ENCODE measurements around the gene BCL6.

The BCL6 gene

DNA sequence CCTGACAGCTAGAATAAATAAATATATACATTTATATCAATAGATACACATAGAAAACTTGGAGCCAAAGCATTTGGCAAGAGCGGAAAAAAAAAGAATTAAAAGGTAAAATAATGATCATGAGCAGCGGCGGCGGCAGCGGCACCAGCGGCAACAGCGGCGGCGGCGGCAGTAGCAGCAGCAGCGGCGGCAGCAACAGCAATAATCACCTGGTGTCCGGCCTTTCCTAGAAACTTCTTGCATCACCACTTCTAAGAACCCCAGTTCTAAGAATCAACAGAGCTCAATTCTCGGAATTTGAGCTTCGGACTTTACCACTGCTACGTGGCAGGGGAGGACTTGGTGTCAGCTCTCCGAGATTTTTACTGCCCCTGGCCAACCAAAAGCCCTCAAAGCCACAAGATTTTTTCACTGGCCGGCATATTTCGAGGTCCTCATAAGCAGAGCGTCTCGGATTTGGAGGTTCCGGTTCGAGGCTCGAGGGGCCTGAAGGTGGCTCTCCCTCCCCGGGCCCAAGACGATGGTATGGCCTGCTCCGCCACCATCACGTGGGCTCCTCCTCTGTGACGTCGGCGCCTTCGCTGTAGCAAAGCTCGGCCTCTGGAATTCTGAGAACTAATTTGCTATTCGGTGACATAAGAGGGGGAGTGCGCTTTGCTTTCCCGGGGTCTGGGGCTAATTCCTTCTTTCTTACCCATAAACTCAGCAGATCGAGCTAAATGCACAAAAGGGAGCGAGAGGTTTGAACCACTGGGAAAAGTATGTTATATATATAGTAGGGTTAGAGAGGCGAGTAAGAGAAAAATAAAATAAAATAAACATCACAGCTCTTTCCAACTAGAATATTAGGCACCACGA lies at the start of gene BCL6:
BCL6 (minus strand) TSS at position 268 of the 858 bp plus-strand sequence. CDS start 11,775 bp downstream, outside the sequence.
- peak; percentile 97 for DNase-seq

GRCh38 chr3:187794731-187795130 lies 49.5 kb upstream of the BCL6 start:
- DNase-seq, result no peak

GRCh38 chr3:187793618-187794017 lies 48.4 kb upstream of the BCL6 start:
- DNase-seq, result no peak

GRCh38 chr3:187792521-187792920 lies 47.3 kb upstream of the BCL6 start:
- no peak for DNase-seq

- no peak for DNase-seq
These were observed 44.6 kb upstream of the BCL6 start for GRCh38 chr3:187789872-187790271.

DNA sequence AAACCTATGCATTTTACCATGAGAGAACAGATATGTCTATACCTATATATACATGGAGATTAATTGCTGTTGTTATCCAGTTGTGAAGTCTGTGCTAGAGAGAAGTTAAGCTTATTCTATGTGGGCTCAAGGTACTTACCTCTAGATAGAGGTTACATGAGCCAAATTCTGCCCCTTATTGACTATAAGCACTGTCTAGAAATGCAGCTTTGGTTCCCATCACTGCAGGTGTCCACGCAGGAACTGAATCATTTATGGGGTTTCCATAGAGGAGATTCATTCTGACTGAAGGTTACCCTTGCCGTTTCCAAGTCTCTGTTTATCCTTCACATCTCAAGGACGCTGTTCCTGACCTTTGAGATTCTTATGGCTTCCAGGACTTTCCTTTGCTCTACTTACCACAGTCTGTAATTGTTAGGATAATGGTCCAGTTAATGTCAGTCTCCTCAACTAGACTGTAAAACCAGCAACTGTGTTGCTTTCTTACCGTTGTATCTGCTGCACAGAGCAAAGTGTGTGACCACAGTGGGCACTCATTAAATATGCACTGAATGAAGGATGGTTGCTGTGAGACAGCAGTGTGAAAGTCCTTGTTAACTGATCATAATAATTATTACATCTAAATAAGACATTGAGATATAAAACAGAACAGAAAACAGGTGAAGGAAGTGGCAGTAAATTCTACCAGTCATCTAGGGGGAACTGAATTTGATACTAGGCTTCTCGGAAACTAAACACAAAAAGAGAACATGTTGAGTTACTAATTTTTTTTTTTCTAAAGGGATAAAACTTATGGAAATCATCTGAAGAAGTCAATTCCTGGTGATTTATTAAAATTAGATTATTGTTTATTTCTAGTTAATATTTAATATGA lies 44.0 kb upstream of the BCL6 start:
- DNase-seq, result no peak

DNA sequence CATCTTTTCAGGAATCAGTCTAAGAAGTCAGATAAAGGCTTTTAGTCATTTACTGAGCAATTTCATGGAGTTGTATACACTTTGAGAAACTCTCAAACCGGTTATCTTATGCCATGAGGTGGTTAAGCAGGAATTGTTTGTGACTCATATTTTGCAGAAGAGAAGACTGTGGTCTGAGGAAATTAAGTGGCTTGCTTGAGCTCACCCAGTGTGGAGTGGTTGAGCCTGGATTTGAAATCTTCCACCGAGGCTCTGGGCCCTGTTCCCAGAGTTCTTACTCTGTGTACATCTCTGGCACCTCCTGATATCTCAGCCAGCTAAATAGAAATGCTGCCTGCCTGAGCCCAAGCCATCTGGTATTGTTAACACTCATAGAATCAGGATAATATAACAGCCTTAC lies 37.8 kb upstream of the BCL6 start:
- peak; percentile 8 for DNase-seq

- no peak for DNase-seq
These were observed 36.7 kb upstream of the BCL6 start for GRCh38 chr3:187782006-187782405.

DNA sequence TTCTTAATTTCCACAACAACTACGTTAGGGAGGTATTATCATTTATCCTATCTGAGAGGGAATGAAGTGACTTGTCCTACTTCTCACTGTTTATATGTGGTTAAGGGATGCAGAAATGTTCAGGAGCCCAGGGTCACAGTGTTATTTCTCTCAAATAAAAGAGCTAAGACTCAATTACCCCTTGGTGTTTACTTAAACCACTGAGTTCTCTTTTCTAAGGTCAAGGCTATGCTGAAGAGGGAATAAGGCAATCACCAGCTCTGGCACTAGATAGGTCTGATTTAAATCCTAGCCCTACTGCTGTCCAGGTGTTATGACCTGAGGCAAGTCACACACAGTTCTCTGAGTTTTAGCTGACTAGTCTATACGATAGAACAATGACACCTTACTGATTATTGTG lies 35.7 kb upstream of the BCL6 start:
- no peak for DNase-seq

- DNase-seq, result no peak
These were observed 33.5 kb upstream of the BCL6 start for GRCh38 chr3:187778726-187779125.

DNA sequence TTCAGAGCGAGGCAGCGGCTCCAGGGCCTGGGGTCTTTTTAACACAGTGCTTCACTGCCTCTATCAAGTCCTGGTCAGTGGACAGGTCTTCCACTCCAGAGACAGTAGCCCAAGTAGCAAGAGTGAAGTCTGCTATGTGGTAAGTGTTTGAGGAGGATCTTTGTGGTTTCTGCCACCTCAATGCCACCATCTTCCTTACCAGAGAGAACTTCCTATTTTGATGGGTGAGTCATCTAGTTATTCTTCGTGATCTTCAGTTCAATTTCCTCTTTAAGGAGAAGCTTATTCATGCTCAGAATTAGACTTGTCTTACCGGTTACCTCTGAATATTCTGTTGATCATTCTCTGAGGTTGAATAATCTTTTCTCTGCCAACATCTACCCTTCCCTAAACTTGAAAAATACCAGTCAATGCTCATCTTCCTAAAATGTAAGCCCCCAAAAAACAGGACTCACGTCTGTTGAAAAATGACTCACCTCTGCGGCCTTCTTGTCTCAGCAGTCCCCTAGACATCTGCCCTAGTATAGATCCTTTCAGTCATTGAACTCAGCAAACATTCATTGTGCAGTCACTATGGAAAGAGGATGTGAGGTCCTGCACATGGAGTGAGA lies 32.2 kb upstream of the BCL6 start:
- peak; percentile 89 for DNase-seq

DNA sequence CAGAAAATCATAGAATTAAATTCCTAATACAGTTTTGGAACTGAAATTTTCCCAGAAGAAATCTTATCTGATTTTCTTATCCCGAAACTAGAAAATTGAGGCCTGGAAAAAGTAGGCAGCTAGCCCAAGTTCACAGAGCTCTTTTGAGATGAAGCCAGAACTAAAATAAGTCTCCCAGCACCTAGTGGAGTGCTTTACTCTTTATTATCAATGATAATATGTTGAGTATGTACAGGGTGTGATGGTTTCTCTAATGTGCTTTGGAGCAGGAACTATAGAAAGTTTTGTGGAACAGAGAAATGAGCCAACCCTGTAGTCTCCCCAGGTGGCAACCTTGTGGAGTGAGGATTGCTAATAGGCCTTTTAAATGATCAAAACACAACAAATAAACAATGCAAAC lies 30.3 kb upstream of the BCL6 start:
- DNase-seq, result no peak

DNA sequence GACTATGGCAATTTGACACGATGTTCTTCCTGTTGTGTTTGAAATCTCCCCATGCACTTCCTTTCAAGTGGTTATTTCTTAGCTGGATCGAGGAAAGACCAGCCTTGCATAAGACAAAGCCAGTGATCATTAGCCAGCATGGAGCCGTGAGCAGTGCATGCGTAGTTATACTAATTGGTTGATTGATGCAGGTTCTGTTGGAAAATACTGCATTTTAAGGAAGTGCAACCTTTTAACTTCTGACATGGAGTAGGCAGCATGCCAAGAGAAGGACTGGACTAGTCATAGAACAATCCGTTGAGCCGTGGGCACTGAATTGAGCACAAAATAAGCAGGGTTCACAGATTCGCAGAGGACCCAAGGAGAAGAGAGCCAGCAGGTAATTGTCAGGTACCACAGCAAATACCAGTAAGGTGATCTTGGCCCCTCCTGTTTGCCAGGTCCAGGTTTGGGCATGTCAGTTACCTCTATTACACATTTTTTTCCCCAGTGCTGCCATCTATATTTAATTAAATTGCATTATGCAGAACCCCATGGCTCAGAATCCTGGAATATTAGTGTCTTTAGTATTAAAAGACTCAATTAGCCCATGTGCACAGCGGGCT lies 29.0 kb upstream of the BCL6 start:
- peak; percentile 41 for DNase-seq

DNA sequence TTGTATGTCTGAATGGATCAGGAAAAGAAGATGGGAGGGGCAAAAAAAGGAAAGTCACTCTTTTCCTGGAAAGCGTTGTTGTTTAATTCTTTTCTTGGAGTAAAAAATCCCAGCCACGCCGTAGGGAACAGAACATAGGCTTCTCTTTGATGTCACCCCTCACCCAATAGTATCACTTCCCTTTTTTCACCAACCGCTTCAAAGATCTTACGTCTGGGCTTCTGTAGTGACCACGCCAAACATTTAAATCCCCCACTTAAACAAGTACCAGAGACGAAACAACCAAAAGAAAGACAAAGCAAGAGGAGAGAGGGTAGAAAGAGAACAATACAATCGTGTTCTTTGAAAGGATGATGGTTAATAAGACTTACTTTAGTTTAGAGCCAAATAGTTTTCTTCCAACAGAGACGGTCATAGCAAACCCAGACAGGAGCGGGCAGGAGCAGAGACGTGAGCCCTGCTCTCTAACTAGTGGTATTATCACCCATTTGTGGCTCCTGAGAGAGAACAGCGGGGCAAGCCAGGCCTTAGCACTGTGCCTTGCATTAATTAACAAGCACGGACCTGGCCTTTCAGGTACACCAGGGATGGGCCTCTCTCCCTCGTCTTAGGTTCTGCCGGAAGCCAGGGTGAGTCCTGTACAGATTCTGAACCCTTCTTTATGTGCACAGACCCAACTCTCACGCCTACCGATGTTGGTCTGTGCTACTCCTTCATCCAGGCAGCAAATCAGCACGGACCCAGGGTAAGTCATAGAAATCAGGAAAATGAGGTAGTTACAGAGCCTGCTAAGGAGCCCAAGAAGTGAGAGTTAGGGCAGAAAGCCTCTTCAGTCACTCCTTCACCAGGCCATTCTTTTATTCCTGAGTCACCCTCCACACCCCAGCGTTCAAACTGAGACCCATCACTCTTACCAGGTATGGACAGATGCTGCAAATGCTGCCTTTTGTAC lies 28.2 kb upstream of the BCL6 start:
- DNase-seq, result peak; percentile 46

- DNase-seq, result no peak
These were observed 25.0 kb upstream of the BCL6 start for GRCh38 chr3:187770224-187770623.

DNA sequence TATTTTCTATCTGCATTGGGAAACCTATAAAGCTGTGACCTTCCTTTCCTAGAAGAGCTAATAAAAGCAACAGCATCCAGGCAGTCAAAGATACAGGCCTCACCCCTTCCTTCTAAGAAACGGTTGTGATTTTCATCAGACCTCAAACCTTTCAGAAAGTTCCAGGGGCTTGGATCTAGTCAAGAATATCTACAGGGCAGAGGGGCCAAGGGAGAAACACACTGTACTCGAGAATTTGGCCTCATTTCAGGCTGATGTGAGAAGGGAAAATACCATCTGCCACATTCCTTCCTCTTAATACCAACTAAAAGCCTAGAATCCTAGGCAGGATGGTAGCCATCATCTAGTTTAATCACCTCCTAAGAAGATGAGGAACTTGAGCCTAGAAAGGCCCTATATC lies 24.5 kb upstream of the BCL6 start:
- no peak for DNase-seq

GRCh38 chr3:187767266-187768012 lies 22.2 kb upstream of the BCL6 start:
- DNase-seq, result no peak

DNA sequence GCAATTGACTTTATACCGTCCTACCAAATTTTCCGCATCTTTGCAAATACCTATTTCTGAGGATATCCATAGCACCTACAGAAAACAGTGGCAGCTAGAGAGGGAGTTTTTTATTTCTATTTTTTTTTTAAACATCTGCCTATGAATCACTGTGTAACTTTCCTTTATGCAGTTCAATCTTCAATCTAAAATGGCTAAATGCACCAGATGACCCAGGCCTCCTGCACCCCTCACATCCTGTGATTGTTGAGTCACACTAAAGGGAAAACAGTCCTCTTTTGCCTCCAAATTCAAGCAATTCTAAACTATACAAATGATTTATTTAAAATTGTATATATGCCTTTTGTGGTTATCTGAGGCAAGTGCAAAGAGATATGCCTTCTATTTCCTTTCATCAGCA lies 20.1 kb upstream of the BCL6 start:
- no peak for DNase-seq

DNA sequence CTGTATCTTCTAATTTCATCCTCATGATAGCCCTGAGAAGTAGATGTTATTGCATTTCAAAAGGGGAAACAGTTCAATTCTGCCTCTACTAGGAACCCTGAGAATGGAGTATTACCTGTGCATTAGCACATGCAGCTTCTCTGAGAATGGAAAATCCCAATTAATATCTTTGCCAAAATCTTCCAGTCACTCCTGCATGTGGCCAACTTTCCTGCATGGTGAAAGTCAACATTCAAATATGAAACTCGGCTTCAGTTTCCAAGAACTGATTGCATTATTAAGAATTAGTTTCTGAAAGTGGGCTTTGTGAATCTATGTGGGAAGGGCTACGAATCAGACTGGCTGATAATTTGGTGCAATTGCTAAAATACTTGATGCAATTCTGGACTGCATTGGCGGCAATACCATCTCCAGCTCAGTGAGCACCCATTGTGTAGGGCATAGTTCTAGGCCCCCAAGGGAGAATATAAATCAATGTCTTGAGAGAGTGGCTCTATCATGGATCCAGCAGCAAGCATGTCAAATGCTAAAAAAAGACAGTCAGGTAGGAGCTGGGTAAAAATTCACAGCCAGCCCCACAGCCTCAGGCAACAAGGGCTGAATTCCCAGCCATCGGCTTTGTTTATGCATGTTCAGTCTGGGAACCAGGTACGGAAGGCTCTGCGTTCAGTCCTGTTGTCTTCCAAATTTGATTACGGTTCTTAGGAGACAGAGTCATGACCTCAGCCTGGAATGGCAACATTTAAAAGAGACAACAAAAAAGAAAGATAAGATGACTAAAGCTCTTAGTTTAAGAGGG lies 18.8 kb upstream of the BCL6 start:
- no peak for DNase-seq

DNA sequence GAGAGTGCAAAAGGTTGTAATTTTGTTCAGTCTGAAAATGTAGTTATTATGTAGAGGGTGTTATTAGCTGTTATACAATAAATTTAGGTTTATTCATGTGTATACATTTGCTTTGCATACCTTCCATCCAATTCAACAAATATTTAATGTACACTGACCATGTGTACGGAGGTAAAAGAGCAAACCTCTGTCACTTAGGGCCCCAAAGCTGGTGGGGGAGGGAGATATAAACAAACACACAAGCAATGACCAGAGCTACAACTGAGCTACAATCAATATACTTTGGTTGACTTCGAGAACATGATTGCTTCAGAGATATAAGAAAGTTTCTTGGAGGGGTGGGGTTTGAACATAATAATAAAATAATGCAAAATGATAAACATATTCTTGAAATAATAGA lies 17.5 kb upstream of the BCL6 start:
- DNase-seq, result no peak
